Common myeloid progenitor, CD34-positive (primary cell): ENCODE measurements around the gene HMCN2.

Source experiments
- CTCF ChIA-PET: fragments of 350-600 bp; sonication (Branson Sonifier 250); formaldehyde crosslinking; loops from one replicate; lab custom pipeline; 2021; ENCODE audit warnings: antibody characterized with exemption; lab: Charles Lee
- POLR2A ChIA-PET: fragments of 350-600 bp; sonication (Branson Sonifier 250); formaldehyde crosslinking; loops from one replicate; lab custom pipeline; 2021; ENCODE audit warnings: antibody characterized with exemption; lab: Charles Lee
- DNase-seq, 3 donors: peaks; one replicate each; pipeline versions ENCODE4 v3.0.0 to v3.0.0-alpha.2; 2013
- H3K27ac ChIP-seq, 2 experiments: 1 replicate in 1 of 2; 2 replicates in 1 of 2; pipeline ENCODE4 v1.7.0; 2013; ENCODE audit warnings: inconsistent platforms in 2 of 2, low read length in 2 of 2, mild to moderate bottlenecking in 2 of 2, low read depth in 1 of 2, moderate library complexity in 1 of 2; ENCODE audit not compliant: severe bottlenecking in 2 of 2, insufficient read depth in 1 of 2, poor library complexity in 1 of 2
- H3K27me3 ChIP-seq, 5 experiments: replicated peaks in 2 of 5; 1 replicate in 3 of 5; 2 replicates in 2 of 5; pipeline versions ENCODE4 v1.6.1 to v1.7.0; 2013; ENCODE audit warnings: low read length in 4 of 5, mild to moderate bottlenecking in 2 of 5, moderate library complexity in 2 of 5, inconsistent platforms in 1 of 5; ENCODE audit not compliant: insufficient read depth in 5 of 5, control insufficient read depth in 4 of 5
- H3K36me3 ChIP-seq, 4 experiments: 1 replicate in 2 of 4; 2 replicates in 2 of 4; pipeline versions ENCODE4 v1.6.1 to v1.7.0; 2013; ENCODE audit warnings: low read length in 3 of 4, control low read depth in 1 of 4, mild to moderate bottlenecking in 1 of 4; ENCODE audit not compliant: control insufficient read depth in 4 of 4, insufficient read depth in 4 of 4
- H3K4me1 ChIP-seq, 4 experiments: 1 replicate in 3 of 4; 2 replicates in 1 of 4; pipeline versions ENCODE4 v1.6.1 to v1.7.1; 2013; ENCODE audit warnings: low read length in 3 of 4, mild to moderate bottlenecking in 3 of 4, control low read depth in 1 of 4, inconsistent platforms in 1 of 4, moderate library complexity in 1 of 4; ENCODE audit not compliant: control insufficient read depth in 4 of 4, insufficient read depth in 4 of 4; ENCODE audit errors: control extremely low read depth in 1 of 4
- H3K4me3 ChIP-seq, 7 experiments: 1 replicate in 4 of 7; 2 replicates in 3 of 7; pipeline versions ENCODE4 v1.5.1 to v1.7.0; 2013; ENCODE audit warnings: mild to moderate bottlenecking in 7 of 7, low read length in 6 of 7, moderate library complexity in 6 of 7, inconsistent platforms in 2 of 7, low read depth in 2 of 7, control low read depth in 1 of 7; ENCODE audit not compliant: insufficient read depth in 4 of 7, control insufficient read depth in 1 of 7; ENCODE audit errors: extremely low read depth in 1 of 7
- H3K9me3 ChIP-seq, 5 experiments: 1 replicate in 4 of 5; 2 replicates in 1 of 5; pipeline versions ENCODE4 v1.6.1 to v1.7.1; 2013; ENCODE audit warnings: low read length in 4 of 5, mild to moderate bottlenecking in 2 of 5, inconsistent platforms in 1 of 5, low read depth in 1 of 5, moderate library complexity in 1 of 5; ENCODE audit not compliant: control insufficient read depth in 4 of 5, insufficient read depth in 2 of 5; ENCODE audit errors: control extremely low read depth in 1 of 5
- WGBS: methylation state at CpG from one replicate; pipeline ENCODE4 v1.1.5; 2013; ENCODE audit not compliant: insufficient coverage; 5-methylcytosine and 5-hydroxymethylcytosine counted together

HMCN2 gene

GRCh38 chr9:130390390-130390789 is 124.8 kb downstream of the HMCN2 start:
- WGBS = 76% methylated on average over 5 of the region's 7 CpGs
- POLR2A ChIA-PET = no interaction called here
- H3K27ac ChIP-seq = no peak overlapping the region
- no peaks in the 10 kb centered on the region for H3K9me3 ChIP-seq
- H3K27me3 ChIP-seq = peaks cover 0 to 2% (median 0%) of the 10 kb centered on the region in 5 experiments
- no peaks in the 10 kb centered on the region for H3K4me1 ChIP-seq
- H3K4me3 ChIP-seq = no peak overlapping the region
- CTCF ChIA-PET = no interaction called here
- no peak for DNase-seq
- H3K36me3 ChIP-seq = no peaks in the 10 kb centered on the region

- no peaks in the 10 kb centered on the region for H3K36me3 ChIP-seq
- no peak overlapping the region for H3K27ac ChIP-seq
- no peaks in the 10 kb centered on the region for H3K4me1 ChIP-seq
- POLR2A ChIA-PET = no interaction called here
- DNase-seq = no peak
- no peak overlapping the region for H3K4me3 ChIP-seq
- no peaks in the 10 kb centered on the region for H3K27me3 ChIP-seq
- CTCF ChIA-PET = no interaction called here
- no peaks in the 10 kb centered on the region for H3K9me3 ChIP-seq
- 95% methylated on average over 27 of the region's 27 CpGs for whole genome bisulfite sequencing
Measured at GRCh38 chr9:130390986-130391385, 125.4 kb downstream of the HMCN2 start.

GRCh38 chr9:130391866-130392265 is 126.3 kb downstream of the HMCN2 start:
- Histone ChIP-seq H3K27me3 (no peaks in the 10 kb centered on the region), H3K9me3 (no peaks in the 10 kb centered on the region), H3K4me1 (no peaks in the 10 kb centered on the region), H3K36me3 (no peaks in the 10 kb centered on the region), H3K27ac (no peak overlapping the region), H3K4me3 (no peak overlapping the region)
- CTCF ChIA-PET = no interaction called here
- POLR2A ChIA-PET = no interaction called here
- no peak for DNase-seq
- 91% methylated on average over 10 of the region's 13 CpGs for WGBS

GRCh38 chr9:130393681-130394071 is 128.1 kb downstream of the HMCN2 start:
- ChIA-PET POLR2A (no interaction called here), CTCF (no interaction called here)
- Histone ChIP-seq H3K27me3 (peaks cover 0 to 4% (median 0%) of the 10 kb centered on the region in 5 experiments), H3K36me3 (no peaks in the 10 kb centered on the region), H3K4me3 (no peak overlapping the region), H3K4me1 (no peaks in the 10 kb centered on the region), H3K9me3 (no peaks in the 10 kb centered on the region), H3K27ac (no peak overlapping the region)
- DNase-seq = no peak
- 95% methylated on average over 14 of the region's 16 CpGs for WGBS

- Histone ChIP-seq H3K9me3 (no peaks in the 10 kb centered on the region), H3K36me3 (no peaks in the 10 kb centered on the region), H3K27ac (no peak overlapping the region), H3K27me3 (peaks cover 0 to 4% (median 0%) of the 10 kb centered on the region in 5 experiments), H3K4me3 (no peak overlapping the region), H3K4me1 (no peaks in the 10 kb centered on the region)
- POLR2A ChIA-PET = no interaction called here
- WGBS = 97% methylated on average over 6 of the region's 11 CpGs
- no peak for DNase-seq
- CTCF ChIA-PET = interaction anchor here (0.5 kb wide), 1 partner anchor 332 kb away, joined by 4 read pairs; no protein-coding TSS in a partner anchor
Measured at GRCh38 chr9:130394320-130394719, 128.8 kb downstream of the HMCN2 start.

GRCh38 chr9:130394814-130395470 is 129.4 kb downstream of the HMCN2 start:
- H3K4me1 ChIP-seq = no peaks in the 10 kb centered on the region
- no peak for DNase-seq
- no peak overlapping the region for H3K27ac ChIP-seq
- ChIA-PET CTCF (interaction anchor here (0.5 kb wide), 1 partner anchor 332 kb away, joined by 4 read pairs; no protein-coding TSS in a partner anchor), POLR2A (no interaction called here)
- WGBS = 94% methylated on average over 17 of the region's 23 CpGs
- peaks cover 0 to 4% (median 0%) of the 10 kb centered on the region in 5 experiments for H3K27me3 ChIP-seq
- no peak overlapping the region for H3K4me3 ChIP-seq
- H3K36me3 ChIP-seq = no peaks in the 10 kb centered on the region
- H3K9me3 ChIP-seq = no peaks in the 10 kb centered on the region

- Histone ChIP-seq H3K4me3 (no peak overlapping the region), H3K27me3 (peaks cover 0 to 4% (median 0%) of the 10 kb centered on the region in 5 experiments), H3K9me3 (no peaks in the 10 kb centered on the region), H3K27ac (no peak overlapping the region), H3K4me1 (no peaks in the 10 kb centered on the region), H3K36me3 (no peaks in the 10 kb centered on the region)
- POLR2A ChIA-PET = no interaction called here
- DNase-seq = no peak
- 98% methylated on average over 19 of the region's 26 CpGs for WGBS
- CTCF ChIA-PET = no interaction called here
Measured at GRCh38 chr9:130395810-130396435, 130.4 kb downstream of the HMCN2 start.
